NB4 (cell line): ENCODE measurements around the gene MEA1.
A peak's percentile ranks its signal among the peaks of the same experiment; 100 is the strongest.

Source experiments
- DNase-seq: peaks from one replicate; pipeline ENCODE4 v3.0.0; 2010; ENCODE audit warnings: low read depth
- H3K4me3 ChIP-seq: one replicate; pipeline ENCODE4 v1.5.1; 2011; ENCODE audit warnings: mild to moderate bottlenecking, low read depth, low read length, moderate library complexity
- CTCF ChIP-seq: IDR thresholded peaks from one replicate; pipeline ENCODE4 v1.5.1; 2012; ENCODE audit warnings: low read depth, low read length
- MAX ChIP-seq: IDR thresholded peaks from 2 replicates; pipeline ENCODE4 v1.6.1; 2011; ENCODE audit warnings: low read depth, low read length
- MYC ChIP-seq: IDR thresholded peaks from 2 replicates; pipeline ENCODE4 v1.6.1; 2011; ENCODE audit warnings: low read depth, low read length
- POLR2A ChIP-seq: IDR thresholded peaks from 2 replicates; pipeline ENCODE4 v1.6.1; 2011; ENCODE audit warnings: mild to moderate bottlenecking; ENCODE audit not compliant: insufficient read length; ENCODE audit errors: extremely low read depth

Gene MEA1

GRCh38 chr6:43012364-43012763, 1.4 kb downstream of the MEA1 start:
- H3K4me3 ChIP-seq, result peak overlapping the region; percentile 79
- TF ChIP-seq CTCF, result no peak
- no peak for TF ChIP-seq MAX
- TF ChIP-seq MYC, result no peak
- TF ChIP-seq POLR2A, result no peak

GRCh38 chr6:43011207-43011606, 2.5 kb downstream of the MEA1 start:
- no peak for TF ChIP-seq CTCF
- no peak overlapping the region for H3K4me3 ChIP-seq
- peak; percentile 23 for DNase-seq

More at GRCh38 chr6:43012364-43012763, 1.4 kb downstream of the MEA1 start:
- DNase-seq, result no peak

- TF ChIP-seq MAX (no peak), CTCF (peak; percentile 52)
- no peak overlapping the region for H3K4me3 ChIP-seq
- peak; percentile 62 for DNase-seq
Observed at GRCh38 chr6:43009124-43009523, 4.6 kb downstream of the MEA1 start.

GRCh38 chr6:43007126-43007525, 6.6 kb downstream of the MEA1 start:
- no peak overlapping the region for H3K4me3 ChIP-seq
- DNase-seq, result no peak
- TF ChIP-seq POLR2A (no peak), MAX (no peak), MYC (no peak), CTCF (no peak)

GRCh38 chr6:43006251-43006650, 7.5 kb downstream of the MEA1 start:
- TF ChIP-seq MYC, result no peak
- TF ChIP-seq CTCF, result no peak
- no peak for TF ChIP-seq POLR2A
- no peak for TF ChIP-seq MAX
- no peak for DNase-seq
- H3K4me3 ChIP-seq, result no peak overlapping the region

- no peak overlapping the region for H3K4me3 ChIP-seq
- DNase-seq, result no peak
- TF ChIP-seq CTCF (no peak), MYC (no peak), POLR2A (no peak), MAX (no peak)
Observed at GRCh38 chr6:43005844-43006243, 7.9 kb downstream of the MEA1 start.
